GM19397 (cell line): ENCODE results near the gene SMNDC1.

ENCODE experiments used
- ATAC-seq: cut with Tn5 transposase; IDR thresholded peaks from one replicate; pipeline ENCODE4 v1.9.1; 2021; ENCODE audit warnings: mild to moderate bottlenecking, moderate library complexity; ENCODE audit not compliant: unreplicated experiment

SMNDC1 gene

DNA sequence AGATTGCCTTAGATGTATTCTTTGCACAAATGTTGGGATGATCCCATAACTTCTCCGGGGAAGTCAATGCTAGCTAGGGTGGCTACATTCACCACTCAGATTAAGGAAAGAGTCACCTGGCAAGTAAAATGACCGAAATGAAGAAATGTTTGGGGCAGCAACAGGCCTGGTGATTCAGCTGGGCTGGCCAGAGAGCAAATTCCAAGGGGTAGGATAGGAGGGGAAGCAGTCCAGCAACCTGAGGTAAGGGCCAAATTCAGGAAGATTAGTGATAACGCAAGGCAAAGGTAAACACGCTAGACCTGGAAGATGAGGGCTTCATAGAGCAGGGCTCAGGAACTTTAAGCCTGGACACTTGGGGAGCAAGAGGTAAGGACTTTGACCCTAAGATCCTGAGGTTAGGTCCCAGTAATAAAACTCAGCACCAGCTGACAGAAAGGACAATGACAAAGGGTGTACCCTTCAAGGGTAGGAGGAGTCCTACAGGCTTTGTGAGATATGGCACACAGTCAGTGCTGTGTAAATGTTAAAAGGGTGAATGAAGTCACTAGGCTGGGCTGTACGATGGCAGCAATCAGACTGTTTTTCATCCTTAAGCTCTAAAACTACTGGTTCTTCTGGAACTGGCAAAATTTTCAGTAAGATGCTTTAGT lies 22.7 kb upstream of the SMNDC1 start:
- no peak for ATAC-seq

GRCh38 chr10:110326351-110327032 lies 21.8 kb upstream of the SMNDC1 start:
- no peak for ATAC-seq

GRCh38 chr10:110324805-110325280 lies 20.1 kb upstream of the SMNDC1 start:
- ATAC-seq = peak; percentile 48

GRCh38 chr10:110324201-110324804 lies 19.6 kb upstream of the SMNDC1 start:
- ATAC-seq = peak; percentile 45

GRCh38 chr10:110323503-110323902 lies 18.8 kb upstream of the SMNDC1 start:
- no peak for ATAC-seq

GRCh38 chr10:110321869-110322620 lies 17.3 kb upstream of the SMNDC1 start:
- ATAC-seq = no peak

DNA sequence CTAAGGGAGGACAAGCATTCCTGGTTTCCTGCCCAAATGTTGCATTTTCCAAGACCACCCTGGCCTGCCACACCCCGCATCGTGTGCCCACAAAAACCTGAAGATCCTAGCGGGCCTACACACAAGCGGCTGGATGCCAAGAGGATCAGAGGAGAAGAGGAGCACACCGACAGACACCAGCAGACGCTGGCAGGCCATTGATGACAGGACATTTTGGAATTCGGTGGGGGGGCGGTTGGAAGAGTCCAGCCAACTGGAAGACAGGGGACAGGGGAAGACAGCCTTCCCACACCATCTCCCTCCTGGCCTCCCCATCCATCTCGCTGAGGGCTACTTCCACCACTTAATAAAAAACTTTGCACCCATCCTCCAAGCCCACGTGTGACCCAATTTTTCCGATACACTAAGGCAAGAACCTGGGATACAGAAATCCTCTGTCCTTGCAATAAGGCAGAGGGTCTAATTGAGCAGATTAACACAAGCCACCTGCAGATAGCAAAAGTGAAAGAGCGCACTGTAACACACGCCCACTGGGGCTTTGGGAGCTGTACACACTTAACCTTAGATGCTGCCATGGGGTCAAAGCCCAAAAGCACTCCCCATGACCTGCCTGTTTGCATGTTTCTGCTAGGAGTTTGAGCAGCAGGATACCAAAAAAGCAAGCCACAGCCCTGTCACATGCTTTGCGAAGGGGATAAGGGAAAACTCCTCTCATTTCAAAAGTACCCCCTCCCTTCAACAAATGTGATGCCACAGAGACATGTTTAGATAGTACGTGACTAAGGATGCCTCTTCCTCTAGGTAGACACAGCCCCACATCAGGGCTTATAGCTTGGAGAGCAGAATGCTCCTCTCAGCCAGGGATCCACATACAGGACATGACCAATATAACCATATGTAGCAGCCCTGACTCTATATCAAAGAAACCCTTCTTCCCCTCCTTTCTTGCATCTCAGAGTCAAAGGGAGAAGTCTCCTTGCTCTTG lies 13.4 kb upstream of the SMNDC1 start:
- no peak for ATAC-seq

GRCh38 chr10:110313674-110314073 lies 9.0 kb upstream of the SMNDC1 start:
- no peak for ATAC-seq

- no peak for ATAC-seq
Measured at GRCh38 chr10:110312206-110312605, 7.5 kb upstream of the SMNDC1 start.

GRCh38 chr10:110311357-110311949 lies 6.7 kb upstream of the SMNDC1 start:
- ATAC-seq = no peak

GRCh38 chr10:110310741-110311140 lies 6.0 kb upstream of the SMNDC1 start:
- ATAC-seq = no peak

GRCh38 chr10:110307805-110308204 lies 3.1 kb upstream of the SMNDC1 start:
- no peak for ATAC-seq

DNA sequence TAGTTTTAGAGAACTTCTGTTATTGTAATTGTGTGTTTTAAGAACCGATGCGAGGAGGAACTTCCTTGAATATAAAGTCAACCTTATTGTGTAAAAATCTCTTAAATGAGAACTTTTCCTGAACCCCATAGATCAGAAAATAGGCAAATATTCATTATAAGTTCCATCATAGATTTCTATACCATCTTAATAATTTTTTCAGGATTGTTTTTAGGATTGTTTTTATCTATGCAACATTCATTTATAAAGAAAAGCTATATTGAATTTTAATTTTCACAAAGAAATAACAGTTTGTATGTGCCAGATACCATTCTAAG lies 1.7 kb upstream of the SMNDC1 start:
- ATAC-seq = no peak

DNA sequence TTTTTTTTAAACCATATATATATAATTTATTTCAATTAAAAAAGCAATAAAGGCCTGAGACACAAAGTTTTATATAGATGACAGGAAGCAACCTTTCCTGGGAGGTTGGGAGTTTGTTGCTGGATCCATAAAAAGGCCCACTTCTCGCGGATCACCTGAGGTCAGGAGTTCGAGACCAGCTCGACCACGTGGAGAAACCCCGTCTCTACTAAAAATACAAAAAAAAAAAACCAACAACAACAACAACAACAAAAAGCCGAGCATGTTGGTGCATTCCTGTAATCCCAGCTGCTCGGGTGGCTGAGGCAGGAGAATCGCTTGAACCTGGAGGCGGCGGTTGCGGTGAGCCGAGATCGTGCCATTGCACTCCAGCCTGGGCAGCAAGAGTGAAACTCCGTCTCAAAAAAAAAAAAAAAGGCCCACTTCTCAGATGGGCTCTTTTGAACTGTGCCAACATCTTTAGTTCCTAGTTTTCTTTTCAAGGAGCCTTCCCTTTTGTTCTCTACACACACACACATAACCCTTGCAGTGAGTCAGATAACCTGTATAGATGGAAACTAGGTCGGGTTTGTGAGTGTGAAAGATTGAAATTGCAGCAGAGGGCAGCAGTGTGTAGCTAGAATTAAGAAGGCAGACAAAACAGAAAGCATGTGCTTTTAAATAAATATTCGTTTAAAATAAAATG lies 1.2 kb upstream of the SMNDC1 start:
- no peak for ATAC-seq

DNA sequence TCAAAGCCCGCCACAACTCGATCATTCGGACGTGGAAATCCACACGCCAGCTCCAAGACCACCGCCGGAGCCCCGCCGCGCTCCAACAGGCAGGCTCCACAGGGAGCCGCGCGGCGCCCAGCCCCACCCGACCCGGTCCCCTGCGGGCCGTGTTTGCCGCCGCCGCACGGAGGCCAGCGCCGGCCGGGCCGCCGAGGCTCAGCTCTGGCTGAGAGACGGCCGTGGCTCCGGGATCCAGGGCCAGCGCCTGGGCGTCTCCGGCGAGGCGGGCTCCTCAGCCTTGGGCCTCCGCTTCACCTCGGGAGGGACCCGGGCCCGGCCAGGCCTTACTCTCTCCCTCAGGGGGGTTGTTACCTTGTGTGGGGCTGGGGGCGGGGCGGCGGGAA lies 333 bp downstream of the SMNDC1 start:
- peak; percentile 47 for ATAC-seq

- no peak for ATAC-seq
Measured at GRCh38 chr10:110303681-110304080, 1.0 kb downstream of the SMNDC1 start.

- ATAC-seq = no peak
Measured at GRCh38 chr10:110300486-110300986, 4.2 kb downstream of the SMNDC1 start.

- ATAC-seq = no peak
Measured at GRCh38 chr10:110296966-110297365, 7.8 kb downstream of the SMNDC1 start.

DNA sequence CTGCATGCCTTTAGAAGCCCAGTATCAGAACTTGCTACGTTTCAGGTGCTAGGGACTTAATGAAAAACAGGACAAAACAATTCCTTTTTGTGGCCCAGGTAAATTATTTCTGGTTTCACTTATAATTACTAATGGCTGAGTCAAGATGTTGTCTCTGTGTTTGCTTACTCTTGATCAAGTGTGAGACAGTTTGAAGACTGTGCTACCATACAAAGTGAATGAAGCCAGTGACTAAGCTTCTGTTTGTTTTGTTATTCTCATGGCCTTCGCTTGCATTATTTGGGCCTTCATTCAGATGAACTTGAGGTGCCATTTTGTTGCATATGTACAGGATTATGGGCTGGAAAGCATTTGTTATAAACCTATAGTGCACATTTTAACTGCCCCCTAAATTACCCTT lies 17.9 kb downstream of the SMNDC1 start:
- ATAC-seq = no peak
